ENCODE measurements around the gene TBC1D16.

DNA sequence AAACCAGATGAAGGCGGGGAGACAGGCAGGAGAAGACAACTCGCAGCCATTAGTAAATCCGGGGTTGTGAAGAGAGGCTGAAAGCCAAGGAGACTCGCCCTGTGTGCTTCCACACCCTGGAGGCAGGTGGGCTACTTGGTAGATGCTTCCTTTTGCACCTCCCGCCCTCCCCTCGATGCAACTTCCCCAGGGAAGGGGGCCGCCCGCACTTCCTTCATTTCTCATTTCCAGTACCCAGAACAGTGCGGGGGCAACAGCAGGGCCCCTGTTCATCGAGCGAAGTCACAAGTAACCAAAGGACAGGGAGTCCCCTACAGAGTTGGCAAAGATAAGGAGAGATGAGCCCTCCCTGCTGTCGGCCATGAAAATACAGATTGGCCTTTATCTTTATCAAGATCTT lies 25.7 kb upstream of the TBC1D16 start:
- TF ChIP-seq, protein P1, sequence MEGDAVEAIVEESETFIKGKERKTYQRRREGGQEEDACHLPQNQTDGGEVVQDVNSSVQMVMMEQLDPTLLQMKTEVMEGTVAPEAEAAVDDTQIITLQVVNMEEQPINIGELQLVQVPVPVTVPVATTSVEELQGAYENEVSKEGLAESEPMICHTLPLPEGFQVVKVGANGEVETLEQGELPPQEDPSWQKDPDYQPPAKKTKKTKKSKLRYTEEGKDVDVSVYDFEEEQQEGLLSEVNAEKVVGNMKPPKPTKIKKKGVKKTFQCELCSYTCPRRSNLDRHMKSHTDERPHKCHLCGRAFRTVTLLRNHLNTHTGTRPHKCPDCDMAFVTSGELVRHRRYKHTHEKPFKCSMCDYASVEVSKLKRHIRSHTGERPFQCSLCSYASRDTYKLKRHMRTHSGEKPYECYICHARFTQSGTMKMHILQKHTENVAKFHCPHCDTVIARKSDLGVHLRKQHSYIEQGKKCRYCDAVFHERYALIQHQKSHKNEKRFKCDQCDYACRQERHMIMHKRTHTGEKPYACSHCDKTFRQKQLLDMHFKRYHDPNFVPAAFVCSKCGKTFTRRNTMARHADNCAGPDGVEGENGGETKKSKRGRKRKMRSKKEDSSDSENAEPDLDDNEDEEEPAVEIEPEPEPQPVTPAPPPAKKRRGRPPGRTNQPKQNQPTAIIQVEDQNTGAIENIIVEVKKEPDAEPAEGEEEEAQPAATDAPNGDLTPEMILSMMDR (IDR thresholded peaks at IDR 0.05) = no peak
- no peak for TF ChIP-seq POLR2A (IDR thresholded peaks at IDR 0.05)

Measured in lower leg skin (tissue), 3 donors.